ENCODE results near the gene KLC1. TPM values are rescaled to one million over a fixed set of nuclear protein-coding genes. Genes with fewer than 3 reads are reported as not detected.

KLC1 gene
- total and polyA plus RNA-seq, 2 of the 8 experiments (the other 6 are each of a cell fraction or from before 2014, with no cell fraction given), result 84.6 to 134 TPM

GRCh38 chr14:103721334-103722120 lies 92.5 kb downstream of the KLC1 start:
- Histone ChIP-seq H4K5ac (ENCODE audit: insufficient read length, low read depth, low read length) (no peak overlapping the region), H4K20me1 (replicated peaks in 1 of 2; ENCODE audit: control insufficient read depth in 1 of 2, insufficient read depth in 2 of 2, low read length in 2 of 2) (peaks cover 17 to 30% of the 10 kb centered on the region in 2 experiments), H2AFZ (ENCODE audit: low read length) (no peak overlapping the region), H2BK15ac (ENCODE audit: low read length) (no peak overlapping the region), H2BK20ac (ENCODE audit: low read length) (no peak overlapping the region), H3K4me1 (replicated peaks in 1 of 4; ENCODE audit: control insufficient read depth in 3 of 4, insufficient read depth in 4 of 4, low read length in 3 of 4) (peaks cover 0 to 6% (median 0%) of the 10 kb centered on the region in 4 experiments; a peak in 3 of 7 replicates), H3K23ac (ENCODE audit: insufficient read length) (no peak overlapping the region), H3K4ac (replicated peaks; ENCODE audit: insufficient read length, low read depth, low read length) (no peak overlapping the region), H3K79me2 (ENCODE audit: control insufficient read depth in 1 of 2, insufficient read depth in 2 of 2, low read length in 2 of 2) (peaks cover 0 to 75% of the 10 kb centered on the region in 2 experiments; a peak in 3 of 4 replicates), H4K8ac (ENCODE audit: extremely low read depth, insufficient read depth, low read length) (no peak overlapping the region), H2AK5ac (ENCODE audit: low read depth, low read length) (no peak overlapping the region), H3K4me2 (ENCODE audit: insufficient read depth in 1 of 2, low read depth in 2 of 2, low read length in 2 of 2) (no peak overlapping the region), H4K91ac (replicated peaks; ENCODE audit: insufficient read length, low read length) (no peak overlapping the region), H3K18ac (ENCODE audit: extremely low read depth, low read length) (no peak overlapping the region), H3K9ac (replicated peaks in 1 of 4; ENCODE audit: extremely low read depth in 1 of 4, low read depth in 3 of 4, low read length in 3 of 4) (no peak overlapping the region), H3K23me2 (ENCODE audit: low read depth, low read length) (peaks cover 1% of the 10 kb centered on the region; the same call in 1 of the 2 replicates), H3K36me3 (ENCODE audit: control insufficient read depth in 2 of 4, insufficient read depth in 4 of 4, low read length in 3 of 4) (peaks cover 0 to under 1% (median under 1%) of the 10 kb centered on the region in 4 experiments; a peak in 1 of 8 replicates), H3K27me3 (replicated peaks in 1 of 4; ENCODE audit: control insufficient read depth in 3 of 4, extremely low read depth in 1 of 4, insufficient read depth in 3 of 4, low read length in 3 of 4) (no peaks in the 10 kb centered on the region), H2BK5ac (ENCODE audit: low read depth, low read length) (no peak overlapping the region; the same call in 1 of the 2 replicates), H3K27ac (ENCODE audit: low read depth, low read length) (no peak overlapping the region), H3K14ac (ENCODE audit: insufficient read length) (no peak overlapping the region), H3K4me3 (ENCODE audit: extremely low read depth in 1 of 4, insufficient read depth in 2 of 4, low read depth in 3 of 4, low read length in 4 of 4) (no peak overlapping the region), H3K79me1 (ENCODE audit: low read depth, low read length) (peaks cover 28% of the 10 kb centered on the region), H3K56ac (replicated peaks; ENCODE audit: insufficient read length, low read depth, low read length) (no peak overlapping the region), H3K9me3 (ENCODE audit: insufficient read depth in 2 of 2, low read depth in 1 of 2, low read length in 1 of 2) (no peaks in the 10 kb centered on the region), H2BK120ac (replicated peaks; ENCODE audit: low read depth, low read length) (no peak overlapping the region), H2BK12ac (ENCODE audit: low read depth, low read length) (no peak overlapping the region)
- ChIA-PET CTCF (ENCODE audit: partially characterized antibody) (interaction anchor here (0.6 to 1.2 kb wide), 4 partner anchors 9 to 151 kb away, joined by 3 to 4 read pairs (median 3); no protein-coding TSS in a partner anchor), POLR2A (ENCODE audit: partially characterized antibody) (interaction anchor here (1.2 to 2.0 kb wide), 2 partner anchors 10 to 14 kb away, joined by 3 to 7 read pairs; no protein-coding TSS in a partner anchor)
- FAIRE-seq (no peak), DNase-seq (ENCODE audit: low read depth in 1 of 2, low spot score in 2 of 2) (no peak)
- WGBS, 2 experiments (ENCODE audit: extremely low coverage in 1 of 2, insufficient coverage in 1 of 2, insufficient read length in 1 of 2, insufficient replicate concordance in 2 of 2, low coverage in 1 of 2, low lambda C conversion rate in 2 of 2, missing lambda C conversion rate in 1 of 2), result 88% methylated on average over 26 of the region's 26 CpGs; no CpG with 5 or more reads in 1 of the 2 experiments
- TF ChIP-seq NANOG (IDR thresholded peaks at IDR 0.05; ENCODE audit: insufficient read depth, low read depth, low read length, poor library complexity, severe bottlenecking) (no peak), GTF2F1 (IDR thresholded peaks at IDR 0.05; ENCODE audit: borderline replicate concordance, low read depth, low read length) (no peak), SRF (IDR thresholded peaks at IDR 0.05; ENCODE audit: low read depth, low read length) (no peak)
